K562 (cell line): Measurements from ENCODE around the gene IL10RB. TPM values are rescaled to one million over a fixed set of nuclear protein-coding genes. Genes with fewer than 3 reads are reported as not detected.

Source experiments
- ATF1 ChIP-seq, 2 experiments: fragments of 450-650 bp in 1 of 2; IDR thresholded peaks; 2 replicates each; pipeline ENCODE4 v1.6.1; 2016; ENCODE audit warnings: missing compliant biosample characterization in 1 of 2, missing genetic modification characterization in 1 of 2
- BCL6 ChIP-seq: fragments of 250-450 bp; sonication (Bioruptor Pico); IDR thresholded peaks from 2 replicates; pipeline ENCODE4 v1.4.0; 2020
- CBFA2T3 ChIP-seq: fragments of 450-650 bp; IDR thresholded peaks from 2 replicates; pipeline ENCODE4 v1.6.1; 2017
- CREBBP ChIP-seq: IDR thresholded peaks from one replicate; pipeline ENCODE4 v1.6.1; 2012; ENCODE audit warnings: low read depth, mild to moderate bottlenecking, control low read depth, inconsistent platforms, low read length
- HMBOX1 ChIP-seq: sonication (generic); IDR thresholded peaks from 2 replicates; pipeline ENCODE4 v1.6.1; 2016
- IFI16 ChIP-seq: fragments of 250-450 bp; sonication (Bioruptor Pico); IDR thresholded peaks from 2 replicates; pipeline ENCODE4 v2.1.2; 2022; ENCODE audit warnings: mild to moderate bottlenecking, inconsistent platforms
- LCOR ChIP-seq: sonication (generic); formaldehyde crosslinking; IDR thresholded peaks from 2 replicates; pipeline ENCODE4 v1.8.0; 2022; ENCODE audit warnings: mild to moderate bottlenecking, missing genetic modification reagents
- MAZ ChIP-seq, 2 experiments: fragments of 450-650 bp in 1 of 2; sonication (generic) in 1 of 2; formaldehyde crosslinking; IDR thresholded peaks in 1 of 2; conservative IDR thresholded peaks in 1 of 2; 2 replicates each; pipeline versions ENCODE4 v1.4.0 to v1.5.0; 2020; ENCODE audit warnings: mild to moderate bottlenecking in 1 of 2, missing genetic modification reagents in 1 of 2
- MXD1 ChIP-seq: fragments of 250-450 bp; sonication (Bioruptor Pico); IDR thresholded peaks from 2 replicates; pipeline ENCODE4 v1.8.0; 2021; ENCODE audit warnings: borderline replicate concordance, mild to moderate bottlenecking, moderate library complexity; ENCODE audit not compliant: poor library complexity, severe bottlenecking
- MYC ChIP-seq, 2 experiments: fragments of 250-450 bp in 1 of 2; sonication (Bioruptor Pico) in 1 of 2; IDR thresholded peaks; 2 replicates each; pipeline versions ENCODE4 v1.5.1 to v1.6.1; 2012 to 2021; ENCODE audit warnings: low read depth in 2 of 2, borderline replicate concordance in 1 of 2, improper control_type of control experiment in 1 of 2, low read length in 1 of 2, mild to moderate bottlenecking in 1 of 2, moderate library complexity in 1 of 2
- PYGO2 ChIP-seq: fragments of 450-650 bp; IDR thresholded peaks from 2 replicates; pipeline ENCODE4 v1.6.1; 2016; ENCODE audit warnings: mild to moderate bottlenecking, missing genetic modification characterization, moderate library complexity, missing compliant biosample characterization
- RBBP5 ChIP-seq: fragments of 200-600 bp; sonication (generic); IDR thresholded peaks from 2 replicates; pipeline ENCODE4 v1.6.1; 2012; ENCODE audit warnings: borderline replicate concordance, mild to moderate bottlenecking, low read length, control low read depth, inconsistent platforms; ENCODE audit not compliant: insufficient read depth, poor library complexity, severe bottlenecking
- RBM39 ChIP-seq: fragments of 200-400 bp; formaldehyde crosslinking; optimal IDR thresholded peaks from 2 replicates; pipeline ENCODE3; 2018; ENCODE audit warnings: low read depth, low read length
- SIN3A ChIP-seq, 2 experiments: fragments of 150-350 bp in 1 of 2; IDR thresholded peaks; 2 replicates each; pipeline ENCODE4 v1.6.1; 2011 to 2016; ENCODE audit warnings: borderline replicate concordance in 2 of 2, low read depth in 2 of 2, low read length in 2 of 2, mild to moderate bottlenecking in 2 of 2, moderate library complexity in 2 of 2; ENCODE audit not compliant: control insufficient read depth in 1 of 2
- UBTF ChIP-seq, 2 experiments: IDR thresholded peaks; 2 replicates each; pipeline ENCODE4 v1.6.1; 2012; ENCODE audit warnings: improper control_type of control experiment in 2 of 2, low read depth in 2 of 2, low read length in 2 of 2, borderline replicate concordance in 1 of 2
- VEZF1 ChIP-seq: fragments of 200-800 bp; sonication (Bioruptor generic); IDR thresholded peaks from 2 replicates; pipeline ENCODE4 v1.6.1; 2017; ENCODE audit warnings: missing genetic modification characterization, missing compliant biosample characterization
- ZBTB7A ChIP-seq: IDR thresholded peaks from 2 replicates; pipeline ENCODE4 v1.6.1; 2011; ENCODE audit warnings: low read depth, mild to moderate bottlenecking, low read length, moderate library complexity, borderline replicate concordance; ENCODE audit not compliant: control insufficient read depth
- polyA plus RNA-seq, 8 experiments: library from polyadenylated mRNA; depleted of rRNA in 4 of 8; stranded (reverse) in 5 of 8; unstranded in 3 of 8; fragments of >200 nt; fragmentation: Nextera tagmentation in 2 of 8; fragmentation: Illumina TruSeq in 1 of 8; extraction: Ambion mirVana in 2 of 8; extraction: Trizol in 1 of 8; gene quantifications; 2 replicates each; pipeline versions ENCODE4 v1.2.1 to v1.2.3, GENCODE V29; 2011 to 2014; ENCODE audit warnings: inconsistent platforms in 1 of 8, missing spikeins in 1 of 8
- total RNA-seq, 7 experiments: library from RNA; depleted of rRNA in 6 of 7; stranded (reverse); fragments of >200 nt in 6 of 7; fragmentation: Illumina TruSeq in 2 of 7; extraction: Trizol in 2 of 7; gene quantifications; 2 replicates each; pipeline versions ENCODE4 v1.2.1 to v1.2.3, GENCODE V29; 2011 to 2021; ENCODE audit warnings: low replicate concordance in 1 of 7

IL10RB gene
- total and polyA plus RNA-seq, 9 of the 15 experiments (the other 6 are each of a cell fraction or from before 2014, with no cell fraction given): 10.9 to 33.8 (median 23.0) TPM

- TF ChIP-seq UBTF (IDR thresholded peaks at IDR 0.05; ENCODE audit: borderline replicate concordance in 1 of 2, low read depth in 2 of 2, low read length in 2 of 2) (0 out of 4 replicates have a peak, but pooled peaks of 1 of the 2 experiments have one; percentile 28), VEZF1 (CRISPR knock-in tag) (peak; percentile 37), HMBOX1 (0 out of 2 replicates have a peak, but pooled peaks have one; percentile 63), CREBBP (no peak), RBM39 (no peak), MAZ (CRISPR knock-in tag; conservative IDR thresholded peaks at IDR 0.05 in 1 of 2, IDR thresholded peaks at IDR 0.05 in 1 of 2) (0 out of 4 replicates have a peak, but pooled peaks of 1 of the 2 experiments have one; percentile 8), CBFA2T3 (peak; percentile 53), BCL6 (CRISPR knock-in tag) (no peak), IFI16 (no peak), MYC (IDR thresholded peaks at IDR 0.05; ENCODE audit: low read depth, low read length) (0 out of 2 replicates have a peak, but pooled peaks have one; percentile 7), MYC (CRISPR knock-in tag; IDR thresholded peaks at IDR 0.05; ENCODE audit: borderline replicate concordance, low read depth) (no peak), RBBP5 (peak; percentile 44), LCOR (0 out of 2 replicates have a peak, but pooled peaks have one; percentile 1), SIN3A (IDR thresholded peaks at IDR 0.05; ENCODE audit: borderline replicate concordance in 2 of 2, control insufficient read depth in 1 of 2, low read depth in 2 of 2, low read length in 2 of 2) (0 out of 4 replicates have a peak, but pooled peaks of 1 of the 2 experiments have one; percentile 17), PYGO2 (tag) (peak; percentile 7; the same call in 1 of the 2 replicates), MXD1 (CRISPR knock-in tag) (no peak), ZBTB7A (peak; percentile 88), ATF1 (CRISPR knock-in tag; IDR thresholded peaks at IDR 0.05) (no peak), ATF1 (tag; IDR thresholded peaks at IDR 0.05) (0 out of 2 replicates have a peak, but pooled peaks have one; percentile 44)
These were observed 35.4 kb upstream of the IL10RB start (continued) for GRCh38 chr21:33230545-33231324.
